GM21737 (cell line): Measurements from ENCODE around the gene LONP2.
A peak's percentile ranks its signal among the peaks of the same experiment; 100 is the strongest.
"Not testable (repeated sequence)": the region's sequence is repeated elsewhere in the genome, so short reads cannot be mapped to it uniquely, and the experiment has no call there.

Source experiments
- ATAC-seq: cut with Tn5 transposase; IDR thresholded peaks from one replicate; pipeline ENCODE4 v1.9.1; 2021; ENCODE audit warnings: mild to moderate bottlenecking, moderate library complexity; ENCODE audit not compliant: unreplicated experiment

Gene LONP2

DNA sequence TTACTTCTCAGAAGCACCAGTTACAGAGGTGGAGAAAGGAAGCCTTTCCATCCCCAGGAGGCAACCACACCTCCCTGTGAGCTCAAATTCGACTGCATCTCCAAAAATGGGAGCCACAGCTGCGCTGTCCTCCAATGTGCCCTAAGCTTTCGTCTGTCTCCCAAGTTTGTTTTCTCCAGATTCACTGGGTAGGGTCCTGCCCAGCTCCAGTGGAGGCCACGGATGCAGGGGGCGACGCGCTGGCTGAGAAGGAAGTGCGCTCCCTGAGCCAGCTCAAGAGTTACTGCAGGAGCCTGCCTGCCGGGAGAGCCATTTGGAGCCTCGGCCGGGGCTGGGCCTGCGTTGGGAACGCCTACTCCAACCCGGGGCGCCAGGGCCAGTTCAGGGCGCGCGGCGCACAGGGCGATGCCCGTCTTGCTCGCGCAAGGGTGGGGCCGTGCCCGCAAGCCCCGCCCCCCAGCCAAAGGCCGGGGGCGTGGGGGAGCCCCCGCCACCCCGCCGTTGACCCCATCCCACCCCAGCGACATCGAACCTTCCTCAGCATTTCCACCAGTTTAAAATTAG lies 121.6 kb downstream of the LONP2 start:
- peak; percentile 92 for ATAC-seq

DNA sequence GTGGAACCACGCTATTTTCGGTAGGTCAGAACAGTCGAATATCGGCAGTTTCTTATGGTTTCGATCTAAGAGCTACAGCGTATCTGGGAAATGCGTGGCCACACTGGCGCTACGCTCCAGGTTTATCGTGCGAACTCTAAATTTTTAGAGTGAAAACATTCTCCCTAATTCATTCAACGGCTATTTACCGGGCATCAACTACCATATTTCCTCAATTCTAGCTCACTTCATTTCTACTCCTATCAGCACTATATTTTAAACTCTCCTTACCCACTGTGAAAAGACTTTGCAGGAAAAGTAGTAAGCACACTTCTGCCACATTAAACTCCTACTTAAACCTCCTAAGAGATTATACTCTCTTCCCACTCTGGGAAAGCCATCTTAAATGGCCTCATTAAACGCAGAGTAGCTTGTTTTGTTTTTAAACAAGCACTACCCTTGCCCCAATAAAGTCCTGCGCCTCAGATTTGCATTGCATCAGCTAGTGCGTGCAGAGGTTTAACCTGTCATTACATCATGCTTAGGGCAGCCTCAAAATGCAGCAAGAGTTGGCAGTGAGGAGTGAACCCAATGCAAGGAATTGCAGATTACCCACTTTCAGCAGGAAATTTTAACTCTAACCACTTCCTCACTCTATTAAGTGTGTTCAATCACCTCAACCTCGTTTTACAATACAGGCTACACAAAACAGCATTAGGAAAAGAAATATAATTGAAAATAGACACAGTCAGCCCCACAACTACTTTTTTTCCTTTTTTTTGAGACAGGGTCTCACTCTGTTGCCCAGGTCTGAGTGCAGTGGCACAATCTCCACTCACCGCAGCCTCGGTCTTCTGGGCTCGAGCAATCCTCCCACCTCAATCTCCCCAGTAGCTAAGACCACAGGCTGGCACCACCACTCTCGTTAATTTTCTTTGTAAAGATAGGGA lies 122.3 kb downstream of the LONP2 start:
- peak; percentile 59 for ATAC-seq

DNA sequence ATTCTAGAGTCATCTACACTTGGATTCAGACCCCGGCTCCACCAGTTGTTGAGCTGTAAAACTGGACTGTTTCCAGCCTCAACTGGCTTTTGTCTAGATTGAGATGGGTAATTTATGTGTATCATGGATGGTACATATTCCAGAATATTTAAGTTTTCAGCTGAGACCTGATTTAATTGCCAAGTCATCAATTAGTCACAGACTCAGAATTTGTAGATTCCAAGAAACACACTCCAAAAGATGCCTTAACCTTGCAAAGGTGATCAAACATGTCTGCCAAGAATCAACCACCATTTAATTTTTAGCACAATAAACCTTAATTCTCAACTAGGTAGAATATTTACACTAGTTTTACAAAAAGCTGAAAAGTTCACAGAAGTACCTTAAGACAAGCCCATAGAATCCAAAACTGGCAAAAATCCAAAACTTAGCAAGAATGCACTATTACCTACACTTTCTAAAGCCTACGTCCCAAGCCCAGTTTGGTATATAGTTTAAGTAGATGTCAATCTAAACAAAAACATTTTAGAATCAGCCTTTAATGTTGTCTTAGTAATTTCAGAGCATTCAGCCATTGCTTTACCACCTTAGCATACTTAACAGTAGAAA lies 123.4 kb downstream of the LONP2 start:
- no peak for ATAC-seq

DNA sequence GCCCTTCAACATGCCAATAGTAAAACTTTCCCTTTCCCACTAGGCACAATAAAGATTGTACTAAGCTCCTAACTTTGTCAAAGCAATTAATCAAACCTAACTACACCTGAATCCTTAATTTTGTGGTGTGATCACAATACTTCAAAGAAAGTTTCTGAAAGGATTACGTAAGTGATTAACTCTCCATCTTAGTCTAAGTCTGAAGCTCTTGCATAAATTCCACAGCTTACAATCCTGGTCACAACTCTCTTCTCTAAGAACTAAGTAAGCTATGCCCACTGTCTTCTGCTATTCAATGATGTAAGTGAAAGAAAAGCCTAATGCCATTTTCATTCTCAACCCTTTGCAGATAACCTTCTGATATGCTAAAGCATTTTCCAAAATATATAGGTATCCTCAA lies 125.7 kb downstream of the LONP2 start:
- ATAC-seq = no peak

DNA sequence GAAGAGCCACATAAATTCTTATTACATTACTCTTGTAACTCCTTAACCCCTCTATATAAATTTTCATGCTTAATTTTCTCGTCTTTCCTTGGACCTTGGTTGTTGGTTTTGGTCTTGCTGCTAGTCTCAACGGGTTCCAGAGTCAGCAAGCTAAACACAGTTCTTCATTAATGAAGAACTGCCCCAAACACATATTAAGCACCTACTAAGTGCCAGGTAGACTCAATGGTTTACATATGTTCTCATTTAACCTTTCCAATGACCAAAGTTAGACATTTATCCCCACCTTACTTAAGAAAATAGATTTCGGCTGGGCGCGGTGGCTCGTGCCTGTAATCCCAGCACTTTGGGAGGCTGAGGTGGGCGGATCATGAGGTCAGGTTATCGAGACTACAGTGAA lies 126.1 kb downstream of the LONP2 start:
- no peak for ATAC-seq

DNA sequence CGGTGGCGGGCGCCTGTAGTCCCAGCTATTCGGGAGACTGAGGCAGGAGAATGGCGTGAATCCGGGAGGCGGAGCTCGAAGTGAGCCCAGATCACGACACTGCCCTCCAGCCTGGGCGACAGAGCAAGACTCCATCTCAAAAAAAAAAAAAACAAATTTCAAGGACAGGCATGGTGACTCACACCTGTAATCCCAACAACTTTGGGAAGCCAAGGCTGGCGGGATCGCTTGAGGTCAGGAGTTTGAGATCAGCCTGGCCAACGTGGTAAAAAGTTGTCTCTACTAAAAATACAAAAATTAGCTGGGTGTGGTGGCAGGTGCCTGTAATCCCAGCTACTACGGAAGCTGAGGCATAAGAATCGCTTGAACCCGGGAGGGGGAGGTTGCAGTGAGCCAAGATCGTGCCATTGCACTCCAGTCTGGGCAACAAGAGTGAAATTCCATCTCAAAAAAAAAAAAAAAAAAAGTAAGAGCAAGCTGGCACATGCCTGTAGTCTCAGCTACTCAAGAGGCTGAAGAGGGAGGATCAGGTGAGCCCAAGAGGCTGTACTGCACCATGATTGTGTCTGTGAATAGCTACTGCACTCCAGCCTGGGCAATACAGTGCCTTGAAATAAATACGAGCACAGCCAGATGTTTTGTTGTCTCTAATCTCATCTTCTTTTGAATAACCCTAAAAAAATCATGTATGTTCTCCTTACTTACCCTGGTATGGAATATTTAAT lies 126.7 kb downstream of the LONP2 start:
- ATAC-seq = not testable (repeated sequence)

DNA sequence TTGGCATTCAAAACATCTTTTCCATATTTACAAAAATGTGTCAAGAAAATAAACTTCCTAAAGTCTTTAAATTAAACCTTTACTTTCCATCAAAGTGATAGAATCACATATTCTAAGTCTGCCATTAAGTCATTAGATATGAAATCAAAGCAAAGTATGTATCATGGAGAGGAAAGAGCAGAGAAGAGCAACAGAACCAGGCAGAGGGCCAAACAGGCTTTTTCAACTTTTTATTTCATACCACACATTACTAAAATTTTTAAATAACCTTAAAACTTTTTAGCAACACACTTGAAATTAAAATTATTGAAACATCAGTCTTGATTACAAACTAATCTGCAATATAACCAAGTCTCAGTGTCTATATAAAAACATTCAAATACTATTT lies 127.3 kb downstream of the LONP2 start:
- no peak for ATAC-seq

DNA sequence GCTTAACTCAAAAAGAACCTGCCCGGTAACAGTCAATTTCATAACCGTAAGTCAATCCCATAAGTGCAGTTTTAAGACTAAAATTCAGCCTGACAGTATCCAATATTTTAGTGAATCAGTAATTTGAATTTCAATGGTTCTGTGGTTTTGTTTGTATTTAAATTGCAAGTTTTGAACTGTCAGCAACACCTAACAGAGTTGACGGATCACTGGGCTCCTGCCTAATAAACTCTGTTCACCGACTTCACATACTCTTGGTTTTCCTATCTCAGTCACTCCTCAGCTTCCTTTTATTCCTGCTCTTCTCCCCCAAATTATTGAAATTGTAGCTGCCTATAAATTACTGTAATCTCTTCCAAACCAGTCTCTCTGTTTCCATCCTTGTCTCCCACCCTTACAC lies 128.6 kb downstream of the LONP2 start:
- no peak for ATAC-seq

DNA sequence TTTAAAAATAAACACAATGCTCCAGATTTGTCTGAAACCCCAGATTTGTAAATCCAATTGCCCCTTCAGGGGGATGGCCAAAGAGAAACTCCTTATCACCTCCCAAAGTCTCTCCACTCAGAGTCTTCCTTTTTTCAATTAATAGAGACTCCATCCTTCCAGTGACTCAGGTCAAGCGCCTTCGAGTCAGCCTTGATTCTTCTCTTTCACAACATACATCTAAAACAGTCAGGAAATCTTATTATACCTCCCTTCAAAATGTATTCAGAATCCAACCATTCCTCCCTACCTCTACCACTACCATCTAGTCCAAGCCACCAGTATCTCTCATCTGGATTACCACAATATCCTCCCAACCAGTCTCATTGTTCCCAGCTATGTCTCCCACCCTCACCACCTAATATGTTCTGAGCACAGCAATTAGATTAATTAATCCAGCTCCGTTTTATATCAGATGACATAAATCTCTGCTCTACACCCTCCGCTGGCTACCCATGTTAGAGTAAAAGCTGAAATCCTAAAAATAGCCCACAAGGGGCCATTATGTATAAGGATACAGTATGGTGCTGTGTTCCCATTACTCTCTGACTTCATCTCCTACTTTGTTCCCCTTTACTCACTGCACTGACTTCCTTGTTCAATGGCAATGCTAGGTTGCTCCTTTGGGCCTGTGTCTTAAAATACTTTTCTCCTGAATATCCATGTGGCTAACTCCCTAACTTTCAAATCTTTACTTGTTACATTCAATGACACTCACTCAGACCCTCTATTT lies 129.3 kb downstream of the LONP2 start:
- ATAC-seq = no peak

DNA sequence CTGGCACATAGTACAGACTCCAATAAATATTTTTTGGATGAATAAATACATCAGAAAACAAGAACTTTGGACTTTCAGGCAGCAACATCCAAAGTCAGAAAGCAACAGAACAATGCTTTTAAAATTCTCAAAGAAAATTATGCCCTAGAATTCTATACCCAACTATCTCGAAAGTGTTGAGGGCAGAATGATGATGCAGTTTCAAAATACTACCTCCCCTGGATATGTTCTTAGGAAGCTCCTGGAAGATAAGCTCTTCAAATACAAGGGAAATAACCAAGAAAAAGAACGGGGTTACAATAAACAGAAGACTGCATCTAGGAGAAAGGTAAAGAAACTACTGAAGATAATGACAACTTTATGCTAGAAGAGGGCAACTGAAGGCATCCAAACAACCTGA lies 130.2 kb downstream of the LONP2 start:
- ATAC-seq = no peak

DNA sequence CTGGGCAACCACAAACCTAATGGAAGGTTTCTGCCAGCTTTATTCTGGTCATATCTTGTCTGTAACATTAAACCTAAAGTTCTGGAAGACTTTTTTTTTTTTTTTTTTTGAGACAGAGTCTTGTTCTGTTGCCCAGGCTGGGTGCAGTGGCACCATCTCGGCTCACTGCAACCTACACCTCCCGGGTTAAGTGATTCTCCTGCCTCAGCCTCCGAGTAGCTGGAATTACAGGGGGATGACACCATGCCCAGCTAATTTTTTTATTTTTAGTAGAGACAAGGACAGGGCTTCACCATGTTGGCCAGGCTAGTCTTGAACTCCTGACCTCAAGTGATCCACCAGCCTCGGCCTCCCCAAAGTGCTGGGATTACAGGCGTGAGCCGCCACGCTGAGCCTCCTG lies 133.2 kb downstream of the LONP2 start:
- not testable (repeated sequence) for ATAC-seq

DNA sequence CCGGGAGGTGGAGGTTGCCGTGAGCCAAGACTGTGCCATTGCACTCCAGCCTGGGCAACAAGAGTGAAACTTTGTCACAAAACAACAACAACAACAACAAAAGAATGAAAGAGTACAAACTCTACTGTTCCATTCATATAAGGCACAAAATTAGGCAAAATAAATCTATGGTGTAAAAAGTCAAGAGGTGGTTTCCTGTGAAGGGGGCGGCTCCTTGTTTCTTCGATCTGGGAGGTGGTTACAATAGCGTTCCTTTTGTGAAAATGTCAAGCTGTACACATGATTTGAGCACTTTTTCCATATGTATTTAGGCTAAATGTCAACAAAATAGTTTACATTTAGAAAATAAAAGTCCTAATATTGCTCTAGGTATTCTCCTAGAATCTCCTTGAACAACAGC lies 134.2 kb downstream of the LONP2 start:
- no peak for ATAC-seq

DNA sequence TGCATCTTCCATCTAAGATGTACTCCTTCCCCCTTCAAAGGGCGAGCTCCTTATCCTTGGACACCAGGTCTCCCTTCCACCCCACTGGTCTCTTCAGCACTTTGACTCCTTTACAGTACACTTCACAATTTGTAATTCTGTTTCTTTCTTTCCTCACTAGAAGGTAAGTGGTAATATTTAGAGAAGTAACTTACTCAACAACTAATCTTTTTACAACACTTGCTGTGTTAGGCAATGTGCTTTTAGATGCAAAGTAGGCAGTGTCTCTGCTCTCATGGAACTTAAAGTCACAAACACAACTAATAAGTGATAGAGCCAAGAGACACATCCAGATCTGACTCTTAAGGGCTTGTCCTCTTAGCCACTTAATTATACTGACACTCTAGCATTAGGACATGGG lies 134.7 kb downstream of the LONP2 start:
- ATAC-seq = no peak

DNA sequence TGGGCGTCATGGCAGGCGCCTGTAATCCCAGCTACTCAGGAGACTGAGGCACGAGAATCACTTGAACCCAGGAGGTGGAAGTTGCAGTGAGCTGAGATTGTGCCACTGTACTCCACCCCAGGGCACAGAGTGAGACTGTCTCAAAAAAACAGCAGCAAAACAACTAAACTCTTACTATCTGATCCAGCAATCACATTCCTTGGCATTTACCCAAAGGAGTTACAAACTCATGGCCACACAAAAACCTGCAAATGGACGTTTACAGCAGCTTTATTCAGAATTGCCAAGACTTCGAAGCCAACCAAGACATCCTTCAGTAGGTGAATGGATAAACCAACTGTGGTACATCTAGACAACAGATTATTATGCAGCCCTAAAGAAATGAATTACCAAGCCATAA lies 137.1 kb downstream of the LONP2 start:
- no peak for ATAC-seq

DNA sequence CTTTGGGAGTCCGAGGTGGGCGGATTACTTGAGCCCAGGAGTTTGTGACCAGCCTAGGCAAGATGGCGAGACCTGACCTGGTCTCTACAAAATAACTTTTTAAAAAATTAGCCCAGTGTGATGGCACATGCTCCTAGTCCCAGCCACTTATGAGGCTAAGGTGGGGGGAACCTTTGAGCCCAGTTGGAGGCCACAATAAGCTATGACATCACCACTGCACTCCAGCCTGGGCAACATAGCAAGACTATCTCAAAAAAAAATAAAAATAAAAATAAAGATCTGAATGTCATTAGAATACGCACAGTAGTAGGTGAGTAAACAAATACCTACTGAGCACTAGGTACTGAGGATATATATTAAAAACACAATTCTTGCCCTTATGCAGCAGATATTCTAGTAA lies 138.0 kb downstream of the LONP2 start:
- no peak for ATAC-seq

DNA sequence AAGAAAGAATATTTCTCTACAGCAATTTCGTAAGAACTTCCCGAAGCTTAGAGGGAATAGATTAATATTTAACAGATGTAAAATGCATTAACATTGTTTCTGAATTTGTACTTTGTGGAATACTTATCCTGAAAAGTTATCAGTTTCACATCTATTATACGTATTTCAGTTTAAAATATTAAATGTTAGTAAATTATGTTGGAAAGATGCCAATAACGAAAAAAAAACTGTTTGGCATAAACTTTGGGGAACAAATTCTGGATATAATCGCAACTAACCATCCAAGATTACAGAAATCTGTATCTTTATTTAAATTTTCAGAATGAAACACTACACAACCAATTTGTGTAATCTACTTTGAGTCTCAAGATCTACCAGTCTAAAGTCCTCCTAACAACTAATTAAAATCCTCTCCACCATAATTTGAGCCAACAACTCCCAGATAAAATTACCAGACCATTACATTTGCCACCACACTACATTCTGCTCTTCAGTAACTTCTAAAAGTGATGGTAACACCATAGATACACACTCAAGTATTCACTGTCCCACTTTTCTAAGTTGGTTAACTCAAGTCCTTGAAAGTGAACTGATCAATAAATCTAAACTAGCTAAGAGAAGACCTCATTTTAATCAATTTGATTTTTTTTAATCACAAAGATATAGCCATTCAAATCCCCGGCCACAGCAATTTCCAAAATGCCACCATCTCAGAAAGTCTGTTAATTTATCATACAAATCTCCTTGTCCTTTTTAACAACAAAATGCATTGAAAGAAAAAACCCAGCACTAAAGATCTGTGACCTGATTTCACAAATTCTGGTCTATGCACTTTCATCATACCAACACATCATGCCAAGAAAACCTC lies 139.1 kb downstream of the LONP2 start:
- ATAC-seq = no peak

DNA sequence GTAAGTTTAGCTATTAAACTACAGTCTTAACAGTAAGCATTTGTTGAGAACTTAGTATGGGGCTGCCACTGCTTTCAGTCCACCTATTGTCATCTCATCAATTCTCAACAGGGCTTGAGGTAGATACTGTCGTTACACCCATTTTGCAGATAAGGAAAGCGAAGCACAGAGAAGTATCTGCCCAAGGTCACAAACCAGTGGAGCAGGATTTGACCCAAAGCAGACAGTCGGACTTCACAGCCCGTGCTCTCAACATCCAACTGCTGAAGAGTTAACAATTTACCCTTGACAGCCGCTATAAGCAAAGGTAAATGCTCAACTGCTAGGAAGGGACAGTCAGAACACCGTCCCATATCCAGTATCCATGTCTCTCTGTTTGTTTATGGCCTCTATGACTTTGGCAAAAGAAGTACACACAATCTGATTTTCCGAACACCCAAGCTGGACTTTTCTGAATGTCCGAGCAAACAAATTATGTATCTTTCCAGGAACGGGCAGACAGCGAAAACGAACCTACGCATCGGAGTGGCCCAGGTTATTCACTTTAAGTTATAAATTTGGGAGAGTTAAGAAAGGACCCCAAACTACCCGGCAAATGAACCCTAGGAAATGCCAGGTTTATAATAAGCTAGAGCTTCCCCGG lies 139.9 kb downstream of the LONP2 start:
- no peak for ATAC-seq

DNA sequence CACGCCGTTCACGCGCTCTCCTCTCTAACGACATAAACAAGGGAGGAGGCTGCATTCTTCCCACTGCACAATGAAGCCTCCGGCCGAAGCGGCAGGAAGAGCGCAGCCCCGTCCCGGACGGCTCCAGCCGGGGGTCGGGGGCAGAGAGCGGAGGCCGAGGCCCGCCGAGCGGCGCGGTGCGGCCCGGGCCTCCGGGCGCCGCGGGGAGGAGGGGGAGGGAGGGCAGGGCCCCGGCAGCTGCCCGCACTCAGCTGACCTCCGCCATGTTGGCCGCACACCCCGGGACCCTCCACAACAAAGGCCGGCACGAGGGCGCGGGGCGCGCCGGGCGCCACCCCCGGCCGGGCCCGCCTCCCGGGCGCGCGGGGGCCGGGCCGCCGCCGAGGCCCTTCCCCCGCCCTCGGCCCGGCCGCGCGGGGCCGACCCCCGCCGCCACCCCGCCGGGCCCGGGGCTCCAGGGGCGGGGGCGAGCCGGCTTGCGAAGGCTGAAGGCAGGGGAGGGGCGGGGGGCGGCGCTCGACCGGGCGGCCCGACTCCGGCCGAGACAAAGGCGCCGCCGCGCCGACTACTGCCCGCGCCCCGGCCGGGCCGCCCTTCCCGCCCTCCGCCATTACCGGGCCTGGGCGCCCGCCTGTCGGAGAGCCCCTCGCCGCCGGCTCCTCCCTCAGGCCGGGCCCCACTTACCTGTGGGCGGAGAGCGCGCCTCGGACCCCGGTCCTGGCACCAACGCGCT lies 140.6 kb downstream of the LONP2 start:
- ATAC-seq = peak; percentile 52
